Measurements from ENCODE around the gene RAB3IL1.

RAB3IL1 gene

GRCh38 chr11:61946894-61947293 is 29.5 kb upstream of the RAB3IL1 start:
- H3K4me3 ChIP-seq (ENCODE audit: control insufficient read depth, low read depth, low read length), result no peak overlapping the region
- DNase-seq (ENCODE audit: low read depth), result no peak
- TF ChIP-seq, protein P1, sequence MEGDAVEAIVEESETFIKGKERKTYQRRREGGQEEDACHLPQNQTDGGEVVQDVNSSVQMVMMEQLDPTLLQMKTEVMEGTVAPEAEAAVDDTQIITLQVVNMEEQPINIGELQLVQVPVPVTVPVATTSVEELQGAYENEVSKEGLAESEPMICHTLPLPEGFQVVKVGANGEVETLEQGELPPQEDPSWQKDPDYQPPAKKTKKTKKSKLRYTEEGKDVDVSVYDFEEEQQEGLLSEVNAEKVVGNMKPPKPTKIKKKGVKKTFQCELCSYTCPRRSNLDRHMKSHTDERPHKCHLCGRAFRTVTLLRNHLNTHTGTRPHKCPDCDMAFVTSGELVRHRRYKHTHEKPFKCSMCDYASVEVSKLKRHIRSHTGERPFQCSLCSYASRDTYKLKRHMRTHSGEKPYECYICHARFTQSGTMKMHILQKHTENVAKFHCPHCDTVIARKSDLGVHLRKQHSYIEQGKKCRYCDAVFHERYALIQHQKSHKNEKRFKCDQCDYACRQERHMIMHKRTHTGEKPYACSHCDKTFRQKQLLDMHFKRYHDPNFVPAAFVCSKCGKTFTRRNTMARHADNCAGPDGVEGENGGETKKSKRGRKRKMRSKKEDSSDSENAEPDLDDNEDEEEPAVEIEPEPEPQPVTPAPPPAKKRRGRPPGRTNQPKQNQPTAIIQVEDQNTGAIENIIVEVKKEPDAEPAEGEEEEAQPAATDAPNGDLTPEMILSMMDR (IDR thresholded peaks at IDR 0.05; ENCODE audit: control insufficient read depth, insufficient read depth, low read depth, low read length, missing control alignments), result no peak

DNA sequence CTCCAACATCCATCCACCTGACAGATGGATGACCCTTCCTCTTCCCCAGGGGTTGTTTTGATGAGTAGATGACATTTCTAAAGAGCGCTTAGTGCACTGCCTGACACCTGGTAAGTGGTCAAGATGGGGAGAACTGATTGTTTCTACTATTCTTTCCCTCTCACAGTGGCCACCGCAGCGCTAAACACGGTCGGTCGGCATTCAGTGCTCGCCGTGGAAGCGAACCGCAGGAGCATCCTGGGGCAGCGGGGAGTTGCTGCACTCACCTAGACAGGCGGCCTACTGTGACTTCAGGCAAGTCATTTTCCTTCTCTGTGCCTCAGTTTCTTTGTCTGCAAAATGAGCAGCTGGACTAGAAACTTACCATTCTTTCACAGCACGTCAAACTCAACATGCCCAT is 27.8 kb upstream of the RAB3IL1 start:
- no peak overlapping the region for H3K4me3 ChIP-seq (ENCODE audit: control insufficient read depth, low read depth, low read length)
- no peak for DNase-seq (ENCODE audit: low read depth)
- TF ChIP-seq, protein P1 (IDR thresholded peaks at IDR 0.05; ENCODE audit: control insufficient read depth, insufficient read depth, low read depth, low read length, missing control alignments), result no peak

- TF ChIP-seq, protein P1 (IDR thresholded peaks at IDR 0.05; ENCODE audit: control insufficient read depth, insufficient read depth, low read depth, low read length, missing control alignments), result no peak
- no peak overlapping the region for H3K4me3 ChIP-seq (ENCODE audit: control insufficient read depth, low read depth, low read length)
- DNase-seq (ENCODE audit: low read depth), result no peak
Observed at GRCh38 chr11:61940466-61940865, 23.1 kb upstream of the RAB3IL1 start.

- TF ChIP-seq, protein P1 (IDR thresholded peaks at IDR 0.05; ENCODE audit: control insufficient read depth, insufficient read depth, low read depth, low read length, missing control alignments), result no peak
- H3K4me3 ChIP-seq (ENCODE audit: control insufficient read depth, low read depth, low read length), result no peak overlapping the region
- no peak for DNase-seq (ENCODE audit: low read depth)
Observed at GRCh38 chr11:61935861-61936260, 18.5 kb upstream of the RAB3IL1 start.

DNA sequence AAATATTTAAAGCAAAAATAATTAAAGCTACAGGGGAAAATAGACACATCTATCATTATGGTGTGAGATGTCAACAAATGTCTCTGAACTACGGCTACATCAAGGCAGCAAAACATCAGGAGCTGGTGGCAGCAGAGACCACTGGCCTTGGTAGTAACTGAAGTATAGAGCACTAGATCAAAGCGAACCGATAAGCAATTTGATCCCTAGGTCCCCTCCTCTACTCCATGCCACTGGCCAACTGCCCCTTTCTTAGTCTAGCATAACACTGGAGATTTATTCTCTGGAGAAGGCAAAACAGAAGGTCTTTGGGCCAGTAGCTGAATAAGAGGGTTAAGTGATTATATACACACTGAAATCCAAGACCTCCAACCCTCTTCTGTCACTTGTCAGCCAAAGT is 13.6 kb upstream of the RAB3IL1 start:
- TF ChIP-seq, protein P1 (IDR thresholded peaks at IDR 0.05; ENCODE audit: control insufficient read depth, insufficient read depth, low read depth, low read length, missing control alignments), result no peak
- no peak overlapping the region for H3K4me3 ChIP-seq (ENCODE audit: control insufficient read depth, low read depth, low read length)
- no peak for DNase-seq (ENCODE audit: low read depth)

- no peak overlapping the region for H3K4me3 ChIP-seq (ENCODE audit: control insufficient read depth, low read depth, low read length)
- no peak for DNase-seq (ENCODE audit: low read depth)
- TF ChIP-seq, protein P1 (IDR thresholded peaks at IDR 0.05; ENCODE audit: control insufficient read depth, insufficient read depth, low read depth, low read length, missing control alignments), result no peak
Observed at GRCh38 chr11:61928606-61929005, 11.2 kb upstream of the RAB3IL1 start.

DNA sequence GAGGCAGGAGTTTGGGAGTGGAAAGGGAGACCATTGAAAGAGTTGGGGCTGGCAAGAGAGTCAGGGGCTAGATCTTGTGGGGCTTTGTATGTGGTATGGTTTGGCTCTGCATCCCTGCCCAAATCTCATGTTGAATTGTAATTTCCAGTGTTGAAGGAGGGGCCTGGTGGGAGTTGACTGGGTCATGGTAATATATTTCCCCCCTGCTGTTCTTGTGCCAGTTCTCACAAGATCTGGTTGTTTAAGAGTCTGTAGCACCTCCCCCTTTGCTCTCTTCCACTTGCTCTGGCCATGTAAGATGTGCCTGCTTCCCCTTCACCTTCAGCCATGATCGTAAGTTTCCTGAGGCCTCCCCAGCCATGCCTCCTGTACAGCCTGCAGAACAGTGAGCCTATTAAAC is 10.1 kb upstream of the RAB3IL1 start:
- H3K4me3 ChIP-seq (ENCODE audit: control insufficient read depth, low read depth, low read length), result no peak overlapping the region
- DNase-seq (ENCODE audit: low read depth), result no peak
- TF ChIP-seq, protein P1 (IDR thresholded peaks at IDR 0.05; ENCODE audit: control insufficient read depth, insufficient read depth, low read depth, low read length, missing control alignments), result no peak

Data from AG09309 (cell line).